HEK293 (cell line): ENCODE results near the gene CSNK1A1.

ENCODE experiments used
- GLIS2 ChIP-seq: fragments of 450-650 bp; formaldehyde crosslinking; IDR thresholded peaks from 2 replicates; pipeline ENCODE4 v1.5.1; 2016; ENCODE audit warnings: missing biosample characterization, missing genetic modification characterization
- HOXC10 ChIP-seq: sonication (generic); formaldehyde crosslinking; IDR thresholded peaks from 2 replicates; pipeline ENCODE4 v1.8.1; 2023; ENCODE audit warnings: mild to moderate bottlenecking, missing genetic modification reagents
- OVOL3 ChIP-seq: fragments of 450-650 bp; formaldehyde crosslinking; IDR thresholded peaks from 2 replicates; pipeline ENCODE4 v1.5.1; 2016; ENCODE audit warnings: missing biosample characterization, missing genetic modification characterization
- SP2 ChIP-seq: fragments of 450-650 bp; formaldehyde crosslinking; IDR thresholded peaks from 2 replicates; pipeline ENCODE4 v1.5.1; 2016; ENCODE audit warnings: missing biosample characterization, missing genetic modification characterization
- SP3 ChIP-seq: fragments of 450-650 bp; formaldehyde crosslinking; IDR thresholded peaks from 2 replicates; pipeline ENCODE4 v1.5.1; 2016; ENCODE audit warnings: missing biosample characterization, missing genetic modification characterization
- TSHZ1 ChIP-seq: fragments of 450-650 bp; formaldehyde crosslinking; IDR thresholded peaks from 2 replicates; pipeline ENCODE4 v1.5.1; 2016; ENCODE audit warnings: missing biosample characterization, missing genetic modification characterization, borderline replicate concordance
- ZBTB20 ChIP-seq: fragments of 450-650 bp; formaldehyde crosslinking; IDR thresholded peaks from 2 replicates; pipeline ENCODE4 v1.5.1; 2016; ENCODE audit warnings: missing biosample characterization, missing genetic modification characterization
- ZBTB48 ChIP-seq: fragments of 450-650 bp; formaldehyde crosslinking; IDR thresholded peaks from 2 replicates; pipeline ENCODE4 v1.5.1; 2016; ENCODE audit warnings: missing biosample characterization, missing genetic modification characterization
- ZBTB8A ChIP-seq: fragments of 450-650 bp; formaldehyde crosslinking; IDR thresholded peaks from 2 replicates; pipeline ENCODE4 v1.5.1; 2016; ENCODE audit warnings: missing biosample characterization, missing genetic modification characterization
- ZFHX2 ChIP-seq: fragments of 450-650 bp; formaldehyde crosslinking; conservative IDR thresholded peaks from 2 replicates; pipeline ENCODE4 v1.5.1; 2016; ENCODE audit warnings: missing biosample characterization, missing genetic modification characterization
- ZIC2 ChIP-seq: fragments of 450-650 bp; formaldehyde crosslinking; IDR thresholded peaks from 2 replicates; pipeline ENCODE4 v1.5.1; 2016; ENCODE audit warnings: missing biosample characterization, missing genetic modification characterization
- ZNF148 ChIP-seq: fragments of 450-650 bp; formaldehyde crosslinking; IDR thresholded peaks from 2 replicates; pipeline ENCODE4 v1.5.0; 2017; ENCODE audit warnings: missing biosample characterization, missing genetic modification characterization, borderline replicate concordance
- ZNF155 ChIP-seq: fragments of 450-650 bp; formaldehyde crosslinking; IDR thresholded peaks from 2 replicates; pipeline ENCODE4 v1.5.1; 2016; ENCODE audit warnings: missing biosample characterization, missing genetic modification characterization
- ZNF211 ChIP-seq: fragments of 450-650 bp; formaldehyde crosslinking; IDR thresholded peaks from 2 replicates; pipeline ENCODE4 v1.5.1; 2016; ENCODE audit warnings: low read depth, missing biosample characterization, missing genetic modification characterization
- ZNF23 ChIP-seq: fragments of 450-650 bp; formaldehyde crosslinking; IDR thresholded peaks from 2 replicates; pipeline ENCODE4 v1.5.1; 2016; ENCODE audit warnings: missing biosample characterization, missing genetic modification characterization, borderline replicate concordance
- ZNF266 ChIP-seq: fragments of 450-650 bp; formaldehyde crosslinking; IDR thresholded peaks from 2 replicates; pipeline ENCODE4 v1.5.1; 2016; ENCODE audit warnings: missing biosample characterization, missing genetic modification characterization, low read depth
- ZNF335 ChIP-seq: fragments of 450-650 bp; formaldehyde crosslinking; conservative IDR thresholded peaks from 2 replicates; pipeline ENCODE4 v1.5.1; 2016; ENCODE audit warnings: missing biosample characterization, missing genetic modification characterization
- ZNF513 ChIP-seq: fragments of 450-650 bp; IDR thresholded peaks from 2 replicates; pipeline ENCODE4 v1.5.1; 2018; ENCODE audit warnings: missing biosample characterization, missing genetic modification characterization
- ZNF514 ChIP-seq: fragments of 450-650 bp; formaldehyde crosslinking; IDR thresholded peaks from 2 replicates; pipeline ENCODE4 v1.5.1; 2016; ENCODE audit warnings: missing biosample characterization, missing genetic modification characterization
- ZNF548 ChIP-seq: fragments of 450-650 bp; formaldehyde crosslinking; IDR thresholded peaks from 2 replicates; pipeline ENCODE4 v1.5.1; 2016; ENCODE audit warnings: missing biosample characterization, missing genetic modification characterization
- ZNF610 ChIP-seq: fragments of 450-650 bp; formaldehyde crosslinking; IDR thresholded peaks from 2 replicates; pipeline ENCODE4 v1.5.1; 2016; ENCODE audit warnings: missing biosample characterization, missing genetic modification characterization, borderline replicate concordance
- ZNF626 ChIP-seq: fragments of 450-650 bp; sonication (Bioruptor Pico); formaldehyde crosslinking; IDR thresholded peaks from 2 replicates; pipeline ENCODE4 v1.5.1; 2018; ENCODE audit warnings: missing biosample characterization, missing genetic modification characterization, inconsistent platforms
- ZNF639 ChIP-seq: fragments of 450-650 bp; formaldehyde crosslinking; IDR thresholded peaks from 2 replicates; pipeline ENCODE4 v1.5.1; 2016; ENCODE audit warnings: missing biosample characterization, missing genetic modification characterization
- ZNF791 ChIP-seq: fragments of 450-650 bp; formaldehyde crosslinking; IDR thresholded peaks from 2 replicates; pipeline ENCODE4 v1.5.1; 2016; ENCODE audit warnings: missing biosample characterization, missing genetic modification characterization
- ZSCAN18 ChIP-seq: fragments of 450-650 bp; formaldehyde crosslinking; IDR thresholded peaks from 2 replicates; pipeline ENCODE4 v1.5.1; 2016; ENCODE audit warnings: missing biosample characterization, missing genetic modification characterization
- TF ChIP-seq, protein P1 (sequence below): fragments of 450-650 bp; formaldehyde crosslinking; IDR thresholded peaks from 2 replicates; pipeline ENCODE4 v1.5.1; 2017; ENCODE audit warnings: missing biosample characterization, missing genetic modification characterization
- TF ChIP-seq, protein P2 (sequence below): fragments of 450-650 bp; formaldehyde crosslinking; IDR thresholded peaks from 2 replicates; pipeline ENCODE4 v1.5.1; 2016; ENCODE audit warnings: missing biosample characterization, missing genetic modification characterization

CSNK1A1 gene

GRCh38 chr5:149466457-149466972 is 84.7 kb downstream of the CSNK1A1 start (continued):
- TF ChIP-seq ZNF155 (no peak), ZNF639 (peak; percentile 56; the same call in 1 of the 2 replicates), GLIS2 (tag by site-specific recombination) (peak; percentile 96), SP3 (tag by site-specific recombination) (no peak), ZBTB8A (tag by site-specific recombination) (no peak), ZSCAN18 (tag by site-specific recombination) (no peak), ZNF23 (no peak), ZNF335 (peak; percentile 42; the same call in 1 of the 2 replicates), SP2 (tag by site-specific recombination) (peak; percentile 65), ZNF548 (tag by site-specific recombination) (no peak), ZIC2 (peak; percentile 85), ZNF610 (tag by site-specific recombination) (no peak), OVOL3 (tag by site-specific recombination) (no peak), ZBTB20 (tag by site-specific recombination) (0 out of 2 replicates have a peak, but pooled peaks have one; percentile 20), ZNF211 (tag by site-specific recombination) (no peak), ZNF266 (tag by site-specific recombination) (no peak), ZNF626 (no peak), ZNF513 (tag by site-specific recombination) (no peak), TSHZ1 (tag by site-specific recombination) (peak; percentile 76), ZNF514 (tag by site-specific recombination) (no peak), ZBTB48 (no peak), ZNF791 (tag by site-specific recombination) (no peak), ZFHX2 (peak; percentile 93), ZNF148 (tag by site-specific recombination) (no peak), HOXC10 (CRISPR knock-in tag) (no peak)
- TF ChIP-seq, protein P1, sequence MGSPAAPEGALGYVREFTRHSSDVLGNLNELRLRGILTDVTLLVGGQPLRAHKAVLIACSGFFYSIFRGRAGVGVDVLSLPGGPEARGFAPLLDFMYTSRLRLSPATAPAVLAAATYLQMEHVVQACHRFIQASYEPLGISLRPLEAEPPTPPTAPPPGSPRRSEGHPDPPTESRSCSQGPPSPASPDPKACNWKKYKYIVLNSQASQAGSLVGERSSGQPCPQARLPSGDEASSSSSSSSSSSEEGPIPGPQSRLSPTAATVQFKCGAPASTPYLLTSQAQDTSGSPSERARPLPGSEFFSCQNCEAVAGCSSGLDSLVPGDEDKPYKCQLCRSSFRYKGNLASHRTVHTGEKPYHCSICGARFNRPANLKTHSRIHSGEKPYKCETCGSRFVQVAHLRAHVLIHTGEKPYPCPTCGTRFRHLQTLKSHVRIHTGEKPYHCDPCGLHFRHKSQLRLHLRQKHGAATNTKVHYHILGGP (tag by site-specific recombination) = no peak
- TF ChIP-seq, protein P2, sequence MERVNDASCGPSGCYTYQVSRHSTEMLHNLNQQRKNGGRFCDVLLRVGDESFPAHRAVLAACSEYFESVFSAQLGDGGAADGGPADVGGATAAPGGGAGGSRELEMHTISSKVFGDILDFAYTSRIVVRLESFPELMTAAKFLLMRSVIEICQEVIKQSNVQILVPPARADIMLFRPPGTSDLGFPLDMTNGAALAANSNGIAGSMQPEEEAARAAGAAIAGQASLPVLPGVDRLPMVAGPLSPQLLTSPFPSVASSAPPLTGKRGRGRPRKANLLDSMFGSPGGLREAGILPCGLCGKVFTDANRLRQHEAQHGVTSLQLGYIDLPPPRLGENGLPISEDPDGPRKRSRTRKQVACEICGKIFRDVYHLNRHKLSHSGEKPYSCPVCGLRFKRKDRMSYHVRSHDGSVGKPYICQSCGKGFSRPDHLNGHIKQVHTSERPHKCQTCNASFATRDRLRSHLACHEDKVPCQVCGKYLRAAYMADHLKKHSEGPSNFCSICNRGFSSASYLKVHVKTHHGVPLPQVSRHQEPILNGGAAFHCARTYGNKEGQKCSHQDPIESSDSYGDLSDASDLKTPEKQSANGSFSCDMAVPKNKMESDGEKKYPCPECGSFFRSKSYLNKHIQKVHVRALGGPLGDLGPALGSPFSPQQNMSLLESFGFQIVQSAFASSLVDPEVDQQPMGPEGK = peak; percentile 91
